CD1c-positive myeloid dendritic cell (primary cell): ENCODE data around the gene C1QL1.
A peak's percentile ranks its signal among the peaks of the same experiment; 100 is the strongest.

Experiments used
- DNase-seq: peaks from one replicate; pipeline ENCODE4 v3.0.0-alpha.2; 2016; ENCODE audit errors: extremely low spot score

Gene C1QL1

GRCh38 chr17:44932096-44932786, 35.9 kb downstream of the C1QL1 start:
- DNase-seq, result no peak

- DNase-seq, result no peak
Observed at GRCh38 chr17:44931376-44931775, 36.7 kb downstream of the C1QL1 start.

- DNase-seq, result no peak
Observed at GRCh38 chr17:44930667-44931066, 37.4 kb downstream of the C1QL1 start.

- no peak for DNase-seq
Observed at GRCh38 chr17:44928950-44929720, 39.0 kb downstream of the C1QL1 start.

- no peak for DNase-seq
Observed at GRCh38 chr17:44928136-44928535, 40.0 kb downstream of the C1QL1 start.

- DNase-seq, result no peak
Observed at GRCh38 chr17:44927696-44928095, 40.4 kb downstream of the C1QL1 start.

GRCh38 chr17:44926821-44927525, 41.1 kb downstream of the C1QL1 start:
- DNase-seq, result no peak

GRCh38 chr17:44925731-44926697, 42.1 kb downstream of the C1QL1 start:
- DNase-seq, result no peak

GRCh38 chr17:44924107-44924544, 44.0 kb downstream of the C1QL1 start:
- DNase-seq, result no peak

- DNase-seq, result no peak
Observed at GRCh38 chr17:44922746-44923470, 45.2 kb downstream of the C1QL1 start.

- no peak for DNase-seq
Observed at GRCh38 chr17:44922136-44922535, 46.0 kb downstream of the C1QL1 start.

- DNase-seq, result no peak
Observed at GRCh38 chr17:44921122-44921882, 46.8 kb downstream of the C1QL1 start.

GRCh38 chr17:44920565-44920940, 47.5 kb downstream of the C1QL1 start:
- DNase-seq, result no peak

GRCh38 chr17:44919885-44920564, 48.1 kb downstream of the C1QL1 start:
- DNase-seq, result peak; percentile 73

- DNase-seq, result no peak
Observed at GRCh38 chr17:44919411-44919810, 48.7 kb downstream of the C1QL1 start.

GRCh38 chr17:44918006-44918405, 50.1 kb downstream of the C1QL1 start:
- DNase-seq, result no peak

GRCh38 chr17:44917456-44917855, 50.6 kb downstream of the C1QL1 start:
- no peak for DNase-seq

- no peak for DNase-seq
Observed at GRCh38 chr17:44916781-44917241, 51.3 kb downstream of the C1QL1 start.
